A673 (cell line): ENCODE data around the gene KREMEN1. TPM values are rescaled to one million over a fixed set of nuclear protein-coding genes. Genes with fewer than 3 reads are reported as not detected.

Experiments used
- BruUV-seq: library from RNA; stranded (reverse); fragments of 400-500 nt; replicated peaks from 2 replicates; lab custom pipeline; 2021; lab: Mats Ljungman, UMichigan
- CTCF ChIA-PET: fragments of 300-600 bp; sonication (Branson Sonifier 250); formaldehyde crosslinking; loops from one replicate; lab custom pipeline; 2022; ENCODE audit warnings: antibody characterized with exemption; lab: Charles Lee
- POLR2A ChIA-PET: fragments of 300-600 bp; sonication (Branson Sonifier 250); formaldehyde crosslinking; loops from one replicate; lab custom pipeline; 2022; ENCODE audit warnings: antibody characterized with exemption; ENCODE audit not compliant: low non-redundant PET; lab: Charles Lee
- DNase-seq: peaks from one replicate; pipeline ENCODE4 v3.0.0-alpha.2; 2015; ENCODE audit warnings: low spot score
- H3K27ac ChIP-seq: fragments of 200-600 bp; sonication (generic); 2 replicates; pipeline ENCODE4 v1.5.1; 2016; ENCODE audit warnings: mixed run types, low read depth, mild to moderate bottlenecking, mixed read lengths, antibody characterized with exemption, low read length; ENCODE audit not compliant: poor library complexity, severe bottlenecking
- H3K27me3 ChIP-seq: fragments of 200-600 bp; sonication (generic); replicated peaks from 2 replicates; pipeline ENCODE4 v1.6.1; 2017; ENCODE audit warnings: mixed run types, low read depth, mild to moderate bottlenecking, mixed read lengths, antibody characterized with exemption, low read length; ENCODE audit not compliant: insufficient read depth, poor library complexity
- H3K36me3 ChIP-seq: fragments of 200-600 bp; sonication (generic); 2 replicates; pipeline ENCODE4 v1.6.1; 2016; ENCODE audit warnings: mixed run types, mild to moderate bottlenecking, mixed read lengths, antibody characterized with exemption, low read length; ENCODE audit not compliant: insufficient read depth, poor library complexity, severe bottlenecking
- H3K4me1 ChIP-seq: fragments of 200-600 bp; sonication (generic); 2 replicates; pipeline ENCODE4 v1.6.1; 2017; ENCODE audit warnings: mixed run types, mild to moderate bottlenecking, mixed read lengths, antibody characterized with exemption, low read length; ENCODE audit not compliant: insufficient read depth, poor library complexity, severe bottlenecking
- H3K4me3 ChIP-seq: fragments of 200-600 bp; sonication (generic); 2 replicates; pipeline ENCODE4 v1.5.1; 2016; ENCODE audit warnings: low read depth, mixed run types, mild to moderate bottlenecking, mixed read lengths, low read length; ENCODE audit not compliant: poor library complexity, severe bottlenecking
- H3K9me3 ChIP-seq: fragments of 200-600 bp; sonication (generic); 2 replicates; pipeline ENCODE4 v1.6.1; 2016; ENCODE audit warnings: mixed run types, low read depth, mild to moderate bottlenecking, mixed read lengths, antibody characterized with exemption, low read length; ENCODE audit not compliant: poor library complexity, severe bottlenecking
- CTCF ChIP-seq: fragments of 300-800, 200-600 bp; sonication (generic); conservative IDR thresholded peaks from 2 replicates; pipeline ENCODE4 v1.5.1; 2017; ENCODE audit warnings: low read depth, mild to moderate bottlenecking, antibody characterized with exemption, low read length, moderate library complexity, mixed read lengths
- EZH2 ChIP-seq: fragments of 200-600 bp; sonication (generic); IDR thresholded peaks from 2 replicates; pipeline ENCODE4 v1.6.1; 2017; ENCODE audit warnings: borderline replicate concordance, low read depth, mild to moderate bottlenecking, mixed read lengths, antibody characterized with exemption, low read length; ENCODE audit not compliant: poor library complexity, severe bottlenecking
- intact Hi-C: fragments of 100-400 bp; cut with micrococcal nuclease; formaldehyde crosslinking; loops from one replicate; pipeline ENCODE4 v1.10.0; 2022; ENCODE audit not compliant: unreplicated experiment
- total RNA-seq: library from RNA; stranded (reverse); gene quantifications from 2 replicates; pipeline ENCODE4 v1.2.3, GENCODE V29; 2021

Gene KREMEN1
- total RNA-seq, 1 experiment from 2014 or later: 4.2 TPM

GRCh38 chr22:29201782-29202181 is 128.9 kb downstream of the KREMEN1 start:
- no peak for TF ChIP-seq CTCF
- TF ChIP-seq EZH2: no peak
- Histone ChIP-seq H3K4me3 (no peak overlapping the region), H3K27me3 (no peaks in the 10 kb centered on the region), H3K36me3 (no peaks in the 10 kb centered on the region), H3K4me1 (peaks cover 19% of the 10 kb centered on the region), H3K27ac (no peak overlapping the region), H3K9me3 (no peaks in the 10 kb centered on the region)
- intact Hi-C loops: loop anchor here (5.0 kb wide), 1 partner anchor 46 kb away; no protein-coding TSS in a partner anchor
- no TSS peak for BruUV-seq
- ChIA-PET POLR2A (no interaction called here), CTCF (no interaction called here)
- no peak for DNase-seq

DNA sequence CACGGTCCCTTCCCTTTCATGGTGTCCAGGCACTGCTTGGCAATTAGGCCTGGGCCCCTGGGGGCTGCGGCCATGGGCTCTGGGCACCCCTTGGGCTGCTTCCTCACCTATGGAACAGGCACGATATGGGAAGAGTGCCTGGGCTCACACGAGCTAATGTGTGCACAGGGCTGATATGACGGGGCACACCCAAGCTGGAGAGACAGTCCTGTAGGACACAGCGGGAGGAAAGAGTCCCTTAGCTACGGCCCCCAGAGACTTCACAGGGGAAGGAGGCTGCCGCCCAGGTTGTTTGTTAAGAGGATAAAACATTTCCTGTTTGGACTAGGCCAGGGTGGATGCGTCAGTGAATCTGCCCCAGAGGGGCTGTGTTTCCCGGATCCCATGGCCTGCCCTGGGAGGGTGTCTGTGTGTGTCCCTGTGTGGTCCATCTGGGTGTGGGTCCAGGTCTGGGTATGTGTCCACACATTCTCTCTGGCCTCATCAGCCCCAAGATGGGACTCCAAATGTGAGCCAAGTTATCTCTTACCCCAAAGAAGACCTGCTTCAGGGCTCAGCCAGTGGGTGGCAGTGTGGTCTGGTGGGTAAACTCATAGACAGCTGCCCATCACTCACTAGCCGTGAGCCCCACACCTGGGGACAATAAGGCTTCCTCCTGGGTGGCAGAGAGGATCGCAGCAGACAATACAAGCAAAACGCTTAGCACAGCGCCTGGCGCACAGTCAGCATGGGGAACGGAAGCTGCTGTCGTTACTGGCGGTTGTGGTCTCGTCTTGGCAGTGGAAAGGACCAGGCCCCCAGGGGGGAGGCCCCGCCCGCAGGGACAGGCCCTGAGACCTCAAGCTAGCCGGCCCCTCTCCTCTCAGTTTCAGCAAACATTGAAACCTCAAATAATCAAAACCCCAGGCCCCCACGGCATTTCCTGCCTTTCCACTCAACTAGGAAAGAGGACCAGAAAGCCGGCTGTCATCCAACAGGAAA is 129.7 kb downstream of the KREMEN1 start:
- Histone ChIP-seq H3K9me3 (no peaks in the 10 kb centered on the region), H3K27ac (no peak overlapping the region), H3K4me3 (no peak overlapping the region), H3K4me1 (peaks cover 19% of the 10 kb centered on the region), H3K36me3 (no peaks in the 10 kb centered on the region), H3K27me3 (no peaks in the 10 kb centered on the region)
- CTCF ChIA-PET: no interaction called here
- TF ChIP-seq CTCF (peak; percentile 58), EZH2 (no peak)
- intact Hi-C loops: loop anchor here (5.0 kb wide), 1 partner anchor 45 kb away; no protein-coding TSS in a partner anchor
- no TSS peak for BruUV-seq
- DNase-seq: peak; percentile 61
- POLR2A ChIA-PET: no interaction called here

GRCh38 chr22:29203488-29204454 is 130.9 kb downstream of the KREMEN1 start:
- intact Hi-C loops: loop anchor here (5.0 kb wide), 1 partner anchor 44 kb away; no protein-coding TSS in a partner anchor
- Histone ChIP-seq H3K27me3 (no peaks in the 10 kb centered on the region), H3K27ac (no peak overlapping the region), H3K36me3 (no peaks in the 10 kb centered on the region), H3K4me3 (no peak overlapping the region), H3K4me1 (peaks cover 19% of the 10 kb centered on the region), H3K9me3 (no peaks in the 10 kb centered on the region)
- BruUV-seq: no TSS peak
- no peak for TF ChIP-seq EZH2
- no peak for TF ChIP-seq CTCF
- peak; percentile 34 for DNase-seq
- ChIA-PET CTCF (no interaction called here), POLR2A (interaction anchor here (0.5 kb wide), 1 partner anchor 228 kb away, joined by 4 read pairs; no protein-coding TSS in a partner anchor)
